Hepatocyte (in vitro differentiated cells): ENCODE results near the gene SPATA2L.

Experiments used
- EZH2 ChIP-seq: fragments of 200-600 bp; sonication (generic); IDR thresholded peaks from 2 replicates; pipeline ENCODE4 v1.6.1; 2016; ENCODE audit warnings: antibody characterized with exemption, mild to moderate bottlenecking, borderline replicate concordance
- TF ChIP-seq, protein P1 (sequence below): fragments of 200-600 bp; sonication (generic); IDR thresholded peaks from 2 replicates; pipeline ENCODE4 v1.5.1; 2016; ENCODE audit warnings: antibody characterized with exemption, mild to moderate bottlenecking; ENCODE audit not compliant: poor library complexity

- TF ChIP-seq, protein P1, sequence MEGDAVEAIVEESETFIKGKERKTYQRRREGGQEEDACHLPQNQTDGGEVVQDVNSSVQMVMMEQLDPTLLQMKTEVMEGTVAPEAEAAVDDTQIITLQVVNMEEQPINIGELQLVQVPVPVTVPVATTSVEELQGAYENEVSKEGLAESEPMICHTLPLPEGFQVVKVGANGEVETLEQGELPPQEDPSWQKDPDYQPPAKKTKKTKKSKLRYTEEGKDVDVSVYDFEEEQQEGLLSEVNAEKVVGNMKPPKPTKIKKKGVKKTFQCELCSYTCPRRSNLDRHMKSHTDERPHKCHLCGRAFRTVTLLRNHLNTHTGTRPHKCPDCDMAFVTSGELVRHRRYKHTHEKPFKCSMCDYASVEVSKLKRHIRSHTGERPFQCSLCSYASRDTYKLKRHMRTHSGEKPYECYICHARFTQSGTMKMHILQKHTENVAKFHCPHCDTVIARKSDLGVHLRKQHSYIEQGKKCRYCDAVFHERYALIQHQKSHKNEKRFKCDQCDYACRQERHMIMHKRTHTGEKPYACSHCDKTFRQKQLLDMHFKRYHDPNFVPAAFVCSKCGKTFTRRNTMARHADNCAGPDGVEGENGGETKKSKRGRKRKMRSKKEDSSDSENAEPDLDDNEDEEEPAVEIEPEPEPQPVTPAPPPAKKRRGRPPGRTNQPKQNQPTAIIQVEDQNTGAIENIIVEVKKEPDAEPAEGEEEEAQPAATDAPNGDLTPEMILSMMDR: no peak
- no peak for TF ChIP-seq EZH2
These were observed 8.4 kb upstream of the SPATA2L start for GRCh38 chr16:89709716-89710432.
